GM12878 (cell line): ENCODE results near the gene DMKN. TPM values are rescaled to one million over a fixed set of nuclear protein-coding genes. Genes with fewer than 3 reads are reported as not detected.

ENCODE experiments used
- ATAC-seq: fragments of 200-7000 bp; cut with Tn5 transposase; 3 replicates; pipeline ENCODE4 v1.9.1; 2020; ENCODE audit warnings: mild to moderate bottlenecking, moderate library complexity
- BruUV-seq: library from RNA; stranded (reverse); fragments of 400-500 nt; replicated peaks from 2 replicates; lab custom pipeline; 2021; lab: Mats Ljungman, UMichigan
- CTCF ChIA-PET: fragments of 300-600 bp; sonication (Branson Sonifier 250); formaldehyde crosslinking; extraction: SDS; loops from one replicate; lab custom pipeline; 2021; ENCODE audit warnings: inconsistent platforms; lab: Yijun Ruan, JAX
- POLR2A ChIA-PET: fragments of 350-600 bp; formaldehyde crosslinking; extraction: SDS; loops from one replicate; lab custom pipeline; 2021; ENCODE audit warnings: inconsistent platforms; lab: Charles Lee
- RAD21 ChIA-PET: fragments of 300-600 bp; sonication (Branson Sonifier 250); formaldehyde crosslinking; loops from one replicate; lab custom pipeline; 2023; ENCODE audit warnings: antibody characterized with exemption; ENCODE audit not compliant: unreplicated experiment; lab: Charles Lee
- SMC1A ChIA-PET: fragments of 300-600 bp; sonication (Branson Sonifier 250); formaldehyde crosslinking; loops from one replicate; lab custom pipeline; 2023; ENCODE audit not compliant: unreplicated experiment, uncharacterized antibody; lab: Charles Lee
- DNase-seq: peaks from one replicate; pipeline ENCODE4 v3.0.0-alpha.2; 2011; ENCODE audit warnings: low read depth, low spot score
- FAIRE-seq: peaks from 3 replicates; lab custom pipeline; 2011; peaks lifted over from hg19 to GRCh38; lab: Jason Lieb, UNC
- H2AFZ ChIP-seq: 2 replicates; pipeline ENCODE4 v1.6.0; 2011; ENCODE audit warnings: low read depth, low read length, control low read depth; ENCODE audit not compliant: control insufficient read depth
- H3K27ac ChIP-seq: 2 replicates; pipeline ENCODE4 v1.5.1; 2011; ENCODE audit warnings: control low read depth; ENCODE audit not compliant: control insufficient read depth, insufficient read depth
- H3K27me3 ChIP-seq, 2 experiments: replicated peaks in 1 of 2; 2 replicates each; pipeline versions ENCODE4 v1.6.0 to v1.6.1; 2011; ENCODE audit warnings: low read length in 1 of 2; ENCODE audit not compliant: control insufficient read depth in 2 of 2, insufficient read depth in 2 of 2
- H3K36me3 ChIP-seq, 2 experiments: 2 replicates each; pipeline ENCODE4 v1.5.1; 2011; ENCODE audit warnings: low read length in 1 of 2; ENCODE audit not compliant: control insufficient read depth in 2 of 2, insufficient read depth in 2 of 2
- H3K4me1 ChIP-seq: 2 replicates; pipeline ENCODE4 v1.6.1; 2011; ENCODE audit warnings: mild to moderate bottlenecking, low read length, moderate library complexity, mixed read lengths; ENCODE audit not compliant: control insufficient read depth, insufficient read depth
- H3K4me2 ChIP-seq: 2 replicates; pipeline ENCODE4 v1.6.0; 2011; ENCODE audit warnings: control low read depth; ENCODE audit not compliant: control insufficient read depth, insufficient read depth
- H3K4me3 ChIP-seq: fragments of 200-600 bp; sonication (generic); 2 replicates; pipeline ENCODE4 v1.5.1; 2016
- H3K79me2 ChIP-seq: 2 replicates; pipeline ENCODE4 v1.6.0; 2011; ENCODE audit warnings: low read length; ENCODE audit not compliant: control insufficient read depth, insufficient read depth
- H3K9ac ChIP-seq: 2 replicates; pipeline ENCODE4 v1.8.0; 2011; ENCODE audit warnings: low read length, control low read depth, mixed read lengths; ENCODE audit not compliant: control insufficient read depth, insufficient read depth
- H3K9me3 ChIP-seq: replicated peaks from 3 replicates; pipeline ENCODE4 v1.5.1; 2011; ENCODE audit warnings: mild to moderate bottlenecking, low read length; ENCODE audit not compliant: control insufficient read depth, insufficient read depth
- H4K20me1 ChIP-seq: 2 replicates; pipeline ENCODE4 v1.6.0; 2011; ENCODE audit not compliant: control insufficient read depth, insufficient read depth
- BCLAF1 ChIP-seq: fragments of 450-650 bp; IDR thresholded peaks from 2 replicates; pipeline ENCODE4 v1.6.1; 2017; ENCODE audit warnings: antibody characterized with exemption, mild to moderate bottlenecking, moderate library complexity
- E4F1 ChIP-seq: fragments of 450-650 bp; IDR thresholded peaks from 2 replicates; pipeline ENCODE4 v1.6.1; 2018; ENCODE audit warnings: borderline replicate concordance, mild to moderate bottlenecking; ENCODE audit not compliant: partially characterized antibody
- FOXM1 ChIP-seq: IDR thresholded peaks from 2 replicates; pipeline ENCODE4 v1.6.1; 2012; ENCODE audit warnings: low read depth, mild to moderate bottlenecking, inconsistent platforms, low read length, moderate library complexity
- STAT3 ChIP-seq: IDR thresholded peaks from 2 replicates; pipeline ENCODE4 v1.6.1; 2011; ENCODE audit warnings: low read depth, low read length, improper control_type of control experiment
- ZNF217 ChIP-seq: fragments of 450-650 bp; IDR thresholded peaks from 2 replicates; pipeline ENCODE4 v1.6.1; 2017; ENCODE audit warnings: antibody characterized with exemption, mild to moderate bottlenecking
- ZNF274 ChIP-seq: IDR thresholded peaks from one replicate; pipeline ENCODE4 v1.8.0; 2011; ENCODE audit not compliant: insufficient read length, insufficient read depth
- WGBS: methylation state at CpG from one replicate; pipeline ENCODE4 v1.1.6; 2016; ENCODE audit warnings: low lambda C conversion rate; ENCODE audit not compliant: insufficient replicate concordance, insufficient coverage; ENCODE audit errors: missing lambda C conversion rate; 5-methylcytosine and 5-hydroxymethylcytosine counted together
- in situ Hi-C: fragments of 300-500 bp; cut with MboI; formaldehyde crosslinking; loops from 9 replicates; pipeline ENCODE4 v1.14.3; 2018; ENCODE audit warnings: mixed read lengths
- intact Hi-C: fragments of 100-400 bp; cut with micrococcal nuclease; formaldehyde crosslinking; loops from one replicate; pipeline ENCODE4 v1.14.2; 2022; ENCODE audit not compliant: unreplicated experiment
- polyA plus RNA-seq, 11 experiments: library from polyadenylated mRNA; depleted of rRNA in 4 of 11; unstranded in 6 of 11; stranded (reverse) in 5 of 11; fragments of >200 nt; fragmentation: Nextera tagmentation in 4 of 11; fragmentation: Illumina TruSeq in 1 of 11; extraction: Ambion mirVana in 4 of 11; extraction: Trizol in 1 of 11; gene quantifications; 1 replicate in 1 of 11; 2 replicates in 10 of 11; pipeline versions ENCODE4 v1.2.1 to v1.2.3, GENCODE V29; 2011 to 2016; ENCODE audit warnings: inconsistent platforms in 2 of 11, missing spikeins in 2 of 11, low read depth in 1 of 11
- total RNA-seq, 4 experiments: library from RNA; depleted of rRNA in 3 of 4; stranded (reverse); fragments of >200 nt in 3 of 4; fragmentation: Illumina TruSeq in 1 of 4; extraction: Trizol in 1 of 4; gene quantifications; 2 replicates each; pipeline versions ENCODE4 v1.2.1 to v1.2.3, GENCODE V29; 2013 to 2021

Gene DMKN
- total and polyA plus RNA-seq, 10 of the 15 experiments (the other 5 are each of a cell fraction or from before 2014, with no cell fraction given), result 36.4 to 114 (median 58.6) TPM

GRCh38 chr19:35506011-35506410 lies 7.4 kb downstream of the DMKN start (continued):
- TF ChIP-seq FOXM1 (no peak), ZNF217 (no peak), ZNF274 (no peak), STAT3 (no peak)

- SMC1A ChIA-PET, result interaction anchor here (1.4 kb wide), 1 partner anchor 149 kb away, joined by 3 read pairs; no protein-coding TSS in a partner anchor
- 35% methylated on average over 4 of the region's 4 CpGs for WGBS
- DNase-seq (no peak), FAIRE-seq (no peak), ATAC-seq (no peak)
- POLR2A ChIA-PET, result interaction anchor here (0.7 kb wide), 1 partner anchor 15 kb away, joined by 5 read pairs; no protein-coding TSS in a partner anchor
- intact Hi-C loops, result no loop called here
- Histone ChIP-seq H3K79me2 (no peaks in the 10 kb centered on the region), H3K4me3 (no peak overlapping the region), H3K9ac (no peak overlapping the region), H2AFZ (no peak overlapping the region), H3K4me2 (no peak overlapping the region), H3K9me3 (no peaks in the 10 kb centered on the region), H3K36me3 (no peaks in the 10 kb centered on the region), H3K27ac (no peak overlapping the region), H3K4me1 (peaks cover 10% of the 10 kb centered on the region), H3K27me3 (no peaks in the 10 kb centered on the region), H4K20me1 (no peaks in the 10 kb centered on the region)
- RAD21 ChIA-PET, result no interaction called here
- CTCF ChIA-PET, result interaction anchor here (1.1 kb wide), 1 partner anchor 150 kb away, joined by 3 read pairs; no protein-coding TSS in a partner anchor
- in situ Hi-C loops, result no loop called here
- TF ChIP-seq BCLAF1, result no peak
- TF ChIP-seq E4F1, result no peak
- no TSS peak for BruUV-seq
Observed at GRCh38 chr19:35502751-35503150, 10.7 kb downstream of the DMKN start.
